ENCODE measurements around the gene BID. TPM values are rescaled to one million over a fixed set of nuclear protein-coding genes. Genes with fewer than 3 reads are reported as not detected.

BID gene
- total RNA-seq, 1 donor from 2014 or later: 35.1 TPM

- Mint-ChIP-seq H3K4me3 (ENCODE audit: unreplicated experiment) (peak overlapping the region; percentile 83), H3K36me3 (ENCODE audit: low read depth, unreplicated experiment) (peaks cover 3% of the 10 kb centered on the region), H3K27me3 (ENCODE audit: low read depth, unreplicated experiment) (peaks cover 9% of the 10 kb centered on the region), H3K4me1 (ENCODE audit: low read depth, unreplicated experiment) (peaks cover 10% of the 10 kb centered on the region), H3K9me3 (ENCODE audit: unreplicated experiment) (no peaks in the 10 kb centered on the region), H3K27ac (ENCODE audit: unreplicated experiment) (no peak overlapping the region)
- no peak for FAIRE-seq
- no peaks in the 10 kb centered on the region for H3K36me3 ChIP-seq (ENCODE audit: insufficient read depth, low read length)
- H4K20me1 ChIP-seq (ENCODE audit: insufficient read depth, low read length): peaks cover 51% of the 10 kb centered on the region
- no peak overlapping the region for H2AFZ ChIP-seq (ENCODE audit: low read depth, low read length)
- H3K4me1 ChIP-seq (ENCODE audit: insufficient read depth, low read length): peaks cover 22% of the 10 kb centered on the region
- TF ChIP-seq EZH2 (IDR thresholded peaks at IDR 0.05; ENCODE audit: insufficient read depth, low read length) (no peak), CTCF (IDR thresholded peaks at IDR 0.05; ENCODE audit: insufficient read depth, low read depth, low read length) (no peak)
- H3K4me2 ChIP-seq (ENCODE audit: low read length): peak overlapping the region; percentile 99
- H3K27me3 ChIP-seq (ENCODE audit: insufficient read depth, low read length): no peaks in the 10 kb centered on the region
- H3K4me3 ChIP-seq (ENCODE audit: insufficient read depth, low read depth, low read length): peak overlapping the region; percentile 78
- peaks cover 48% of the 10 kb centered on the region for H3K79me2 ChIP-seq (ENCODE audit: insufficient read depth, low read length)
- no peak for DNase-seq (ENCODE audit: low read depth)
- no peaks in the 10 kb centered on the region for H3K9me3 ChIP-seq (ENCODE audit: insufficient read depth, low read depth, low read length)
- H3K9ac ChIP-seq (ENCODE audit: low read length): peak overlapping the region; percentile 80
- H3K27ac ChIP-seq (ENCODE audit: low read depth, low read length): no peak overlapping the region
These were observed 1.9 kb downstream of the BID start for GRCh38 chr22:17772249-17772957.

GRCh38 chr22:17770180-17771077 is 3.8 kb downstream of the BID start:
- Histone ChIP-seq H3K4me1 (ENCODE audit: insufficient read depth, low read length) (peaks cover 22% of the 10 kb centered on the region), H3K9ac (ENCODE audit: low read length) (no peak overlapping the region), H3K4me3 (ENCODE audit: insufficient read depth, low read depth, low read length) (no peak overlapping the region), H2AFZ (ENCODE audit: low read depth, low read length) (no peak overlapping the region), H3K9me3 (ENCODE audit: insufficient read depth, low read depth, low read length) (no peaks in the 10 kb centered on the region), H3K27ac (ENCODE audit: low read depth, low read length) (no peak overlapping the region), H3K79me2 (ENCODE audit: insufficient read depth, low read length) (peaks cover 56% of the 10 kb centered on the region), H3K36me3 (ENCODE audit: insufficient read depth, low read length) (no peaks in the 10 kb centered on the region), H4K20me1 (ENCODE audit: insufficient read depth, low read length) (peaks cover 57% of the 10 kb centered on the region), H3K4me2 (ENCODE audit: low read length) (no peak overlapping the region), H3K27me3 (ENCODE audit: insufficient read depth, low read length) (no peaks in the 10 kb centered on the region)
- Mint-ChIP-seq H3K27ac (ENCODE audit: unreplicated experiment) (no peak overlapping the region), H3K9me3 (ENCODE audit: unreplicated experiment) (no peaks in the 10 kb centered on the region), H3K27me3 (ENCODE audit: low read depth, unreplicated experiment) (peaks cover 6% of the 10 kb centered on the region), H3K36me3 (ENCODE audit: low read depth, unreplicated experiment) (peaks cover 3% of the 10 kb centered on the region), H3K4me1 (ENCODE audit: low read depth, unreplicated experiment) (peaks cover 10% of the 10 kb centered on the region), H3K4me3 (ENCODE audit: unreplicated experiment) (no peak overlapping the region)
- no peak for TF ChIP-seq EZH2 (IDR thresholded peaks at IDR 0.05; ENCODE audit: insufficient read depth, low read length)
- no peak for TF ChIP-seq CTCF (IDR thresholded peaks at IDR 0.05; ENCODE audit: insufficient read depth, low read depth, low read length)
- no peak for FAIRE-seq
- no peak for DNase-seq (ENCODE audit: low read depth)
